GM23338 (cell line): Measurements from ENCODE around the gene ERBB3. TPM values are rescaled to one million over a fixed set of nuclear protein-coding genes. Genes with fewer than 3 reads are reported as not detected.

Source experiments
- ATAC-seq: fragments of 200-7000 bp; cut with Tn5 transposase; 3 replicates; pipeline ENCODE4 v1.9.1; 2020
- DNase-seq: peaks from one replicate; pipeline ENCODE4 v3.0.0-alpha.2; 2015; ENCODE audit warnings: low spot score
- H2AFZ ChIP-seq: fragments of 200-600 bp; sonication (generic); 2 replicates; pipeline ENCODE4 v1.8.0; 2016; ENCODE audit warnings: antibody characterized with exemption, mild to moderate bottlenecking, moderate library complexity
- H3F3A ChIP-seq: fragments of 200-600 bp; sonication (generic); replicated peaks from 2 replicates; pipeline ENCODE4 v1.8.0; 2017; ENCODE audit warnings: antibody characterized with exemption, mixed run types, low read depth
- H3K27ac ChIP-seq: fragments of 200-600 bp; sonication (generic); 2 replicates; pipeline ENCODE4 v1.6.1; 2016; ENCODE audit warnings: low read depth
- H3K27me3 ChIP-seq: fragments of 200-600 bp; sonication (generic); 2 replicates; pipeline ENCODE4 v1.8.0; 2016; ENCODE audit warnings: mild to moderate bottlenecking, mixed run types, moderate library complexity; ENCODE audit not compliant: insufficient read depth
- H3K36me3 ChIP-seq: fragments of 200-600 bp; sonication (generic); 2 replicates; pipeline ENCODE4 v1.8.0; 2016; ENCODE audit warnings: mild to moderate bottlenecking; ENCODE audit not compliant: insufficient read depth
- H3K4me1 ChIP-seq: fragments of 200-600 bp; sonication (generic); 2 replicates; pipeline ENCODE4 v1.8.0; 2016; ENCODE audit warnings: mild to moderate bottlenecking, moderate library complexity; ENCODE audit not compliant: insufficient read depth
- H3K4me2 ChIP-seq: fragments of 200-600 bp; sonication (generic); 2 replicates; pipeline ENCODE4 v1.7.1; 2017; ENCODE audit warnings: mixed run types
- H3K4me3 ChIP-seq: fragments of 200-600 bp; sonication (generic); 2 replicates; pipeline ENCODE4 v1.6.1; 2016; ENCODE audit warnings: mixed run types
- H3K79me2 ChIP-seq: fragments of 200-600 bp; sonication (generic); replicated peaks from 2 replicates; pipeline ENCODE4 v1.8.0; 2017; ENCODE audit warnings: mild to moderate bottlenecking; ENCODE audit not compliant: insufficient read depth
- H3K9me2 ChIP-seq: fragments of 200-600 bp; sonication (generic); 2 replicates; pipeline ENCODE4 v1.8.0; 2017; ENCODE audit not compliant: insufficient read depth
- H4K20me1 ChIP-seq: fragments of 200-600 bp; sonication (generic); replicated peaks from 2 replicates; pipeline ENCODE4 v1.8.0; 2017; ENCODE audit warnings: mild to moderate bottlenecking; ENCODE audit not compliant: insufficient read depth
- H3K27ac Mint-ChIP-seq: 2 replicates; pipeline ENCODE4 v1.8.0; 2020; ENCODE audit warnings: inconsistent platforms, mild to moderate bottlenecking, moderate library complexity, mixed read lengths
- H3K27me3 Mint-ChIP-seq: 3 replicates; pipeline ENCODE4 v1.8.0; 2022; ENCODE audit warnings: low read depth, mild to moderate bottlenecking, moderate library complexity, mixed read lengths, inconsistent platforms; ENCODE audit not compliant: insufficient read depth, poor library complexity
- H3K36me3 Mint-ChIP-seq: 3 replicates; pipeline ENCODE4 v1.8.0; 2021; ENCODE audit warnings: low read depth, mild to moderate bottlenecking, inconsistent platforms, moderate library complexity, mixed read lengths
- H3K4me1 Mint-ChIP-seq: 3 replicates; pipeline ENCODE4 v1.8.0; 2020; ENCODE audit warnings: mild to moderate bottlenecking, inconsistent platforms, mixed read lengths
- H3K4me3 Mint-ChIP-seq: 3 replicates; pipeline ENCODE4 v1.8.0; 2021; ENCODE audit warnings: moderate library complexity, mild to moderate bottlenecking, inconsistent platforms, mixed read lengths
- H3K9me3 Mint-ChIP-seq: 3 replicates; pipeline ENCODE4 v1.8.0; 2020; ENCODE audit warnings: moderate library complexity, mild to moderate bottlenecking, inconsistent platforms, mixed read lengths
- CREB1 ChIP-seq: fragments of 250-450 bp; sonication (Bioruptor Pico); IDR thresholded peaks from 2 replicates; pipeline ENCODE4 v1.5.0; 2020; ENCODE audit warnings: low read depth, mild to moderate bottlenecking, moderate library complexity
- CTCF ChIP-seq, 2 experiments: fragments of 200-600 bp in 1 of 2; sonication (generic) in 1 of 2; conservative IDR thresholded peaks; 2 replicates each; pipeline versions ENCODE4 v1.5.1 to v1.6.1; 2016 to 2017; ENCODE audit warnings: antibody characterized with exemption in 2 of 2, low read depth in 2 of 2, mild to moderate bottlenecking in 2 of 2, moderate library complexity in 1 of 2
- EZH2 ChIP-seq: fragments of 200-600 bp; sonication (generic); IDR thresholded peaks from one replicate; pipeline ENCODE4 v1.8.0; 2017; ENCODE audit warnings: antibody characterized with exemption, mild to moderate bottlenecking, low read depth; ENCODE audit not compliant: unreplicated experiment
- EZH2phosphoT487 ChIP-seq: fragments of 200-600 bp; sonication (generic); IDR thresholded peaks from one replicate; pipeline ENCODE4 v1.8.1; 2018; ENCODE audit warnings: antibody characterized with exemption; ENCODE audit not compliant: unreplicated experiment
- JUNB ChIP-seq: IDR thresholded peaks from one replicate; pipeline ENCODE4 v1.6.1; 2016; ENCODE audit warnings: antibody characterized with exemption; ENCODE audit not compliant: unreplicated experiment
- NANOG ChIP-seq: IDR thresholded peaks from 2 replicates; pipeline ENCODE4 v1.6.1; 2016; ENCODE audit warnings: antibody characterized with exemption, borderline replicate concordance
- POLR2AphosphoS5 ChIP-seq: IDR thresholded peaks from 2 replicates; pipeline ENCODE4 v1.6.1; 2016; ENCODE audit warnings: antibody characterized with exemption, low read depth
- REST ChIP-seq: IDR thresholded peaks from one replicate; pipeline ENCODE4 v1.6.1; 2018; ENCODE audit warnings: antibody characterized with exemption; ENCODE audit not compliant: unreplicated experiment
- STAT1 ChIP-seq: IDR thresholded peaks from one replicate; pipeline ENCODE4 v1.6.1; 2016; ENCODE audit warnings: antibody characterized with exemption; ENCODE audit not compliant: unreplicated experiment
- ZNF114 ChIP-seq: fragments of 250-450 bp; sonication (Bioruptor Pico); IDR thresholded peaks from 2 replicates; pipeline ENCODE4 v1.5.0; 2020; ENCODE audit warnings: mild to moderate bottlenecking, moderate library complexity
- ZNF331 ChIP-seq: fragments of 250-450 bp; sonication (Bioruptor Pico); IDR thresholded peaks from 2 replicates; pipeline ENCODE4 v1.5.0; 2020; ENCODE audit warnings: low read depth, mild to moderate bottlenecking, moderate library complexity
- long read RNA-seq: library from polyadenylated mRNA; unstranded; transcript quantifications from one replicate; pipeline ENCODE4 v2.0.0, GENCODE V29; 2020; ENCODE audit not compliant: unreplicated experiment
- polyA plus RNA-seq: library from polyadenylated mRNA; unstranded; fragments of >200 nt; fragmentation: Nextera tagmentation; extraction: Ambion mirVana; gene quantifications from 2 replicates; pipeline ENCODE4 v1.2.1, GENCODE V29; 2016
- total RNA-seq: library from RNA; depleted of rRNA; stranded (reverse); fragments of >200 nt; shearing (Covaris generic); gene quantifications from 2 replicates; pipeline ENCODE4 v1.2.3, GENCODE V29; 2014; rRNA removed
- TF ChIP-seq, protein P1 (sequence below): IDR thresholded peaks from 2 replicates; pipeline ENCODE4 v1.6.1; 2016; ENCODE audit warnings: antibody characterized with exemption

Gene ERBB3
- total RNA-seq (44.4 and 54.4 TPM in 2 replicates), polyA plus RNA-seq (21.0 and 23.3 TPM in 2 replicates)
- long read RNA-seq, partial matches to known transcripts = 1 of 2 reads
- long read RNA-seq, other reads (novel, unspliced or antisense) = 1 of 2 reads

DNA sequence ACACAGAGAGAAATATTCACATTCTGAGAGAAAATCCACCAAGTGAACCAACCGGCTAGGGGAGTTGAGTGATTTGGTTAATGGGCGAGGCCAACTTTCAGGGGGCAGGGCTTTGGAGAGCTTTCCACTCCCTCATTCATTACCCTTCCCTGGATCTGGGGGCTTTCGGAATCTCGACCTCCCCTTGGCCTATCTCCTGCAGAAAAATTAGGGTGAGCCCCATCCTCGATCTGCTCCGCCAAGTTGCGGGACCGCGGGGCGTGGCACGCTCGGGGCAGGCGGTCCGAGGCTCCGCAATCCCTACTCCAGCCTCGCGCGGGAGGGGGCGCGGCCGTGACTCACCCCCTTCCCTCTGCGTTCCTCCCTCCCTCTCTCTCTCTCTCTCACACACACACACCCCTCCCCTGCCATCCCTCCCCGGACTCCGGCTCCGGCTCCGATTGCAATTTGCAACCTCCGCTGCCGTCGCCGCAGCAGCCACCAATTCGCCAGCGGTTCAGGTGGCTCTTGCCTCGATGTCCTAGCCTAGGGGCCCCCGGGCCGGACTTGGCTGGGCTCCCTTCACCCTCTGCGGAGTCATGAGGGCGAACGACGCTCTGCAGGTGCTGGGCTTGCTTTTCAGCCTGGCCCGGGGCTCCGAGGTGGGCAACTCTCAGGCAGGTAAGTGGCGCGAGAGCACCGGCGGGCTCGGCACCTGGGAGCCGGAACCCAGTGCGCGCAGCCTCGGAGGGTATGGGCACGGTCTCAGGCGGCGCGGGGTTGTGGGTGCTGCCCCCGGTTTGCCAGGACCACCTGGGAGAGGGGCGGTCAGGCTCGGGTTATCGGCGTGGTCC lies at the start of gene ERBB3:
Gene ERBB3, plus strand, starts transcription at position 443 of the 833 bp plus-strand sequence. Its CDS starts 136 bp downstream, at position 579.
- H3K4me3 ChIP-seq = peak within 1 kb of the TSS; percentile 84
- peak; percentile 58 for ATAC-seq
- 0 out of 2 replicates have a peak, but pooled peaks cover 7% of the 10 kb centered on the region for H3K36me3 ChIP-seq
- peak; percentile 92 for DNase-seq
- H2AFZ ChIP-seq = peak within 1 kb of the TSS; percentile 93
- 0 out of 2 replicates have a peak, but pooled peaks cover 13% of the 10 kb centered on the region for H3F3A ChIP-seq
- peak within 1 kb of the TSS; percentile 98 for H3K27ac ChIP-seq
- peaks cover 7% of the 10 kb centered on the region for H3K27me3 Mint-ChIP-seq
- H3K4me1 ChIP-seq = peaks cover 22% of the 10 kb centered on the region
- H3K9me2 ChIP-seq = no peaks in the 10 kb centered on the region
- peak within 1 kb of the TSS; percentile 90 for H3K4me3 Mint-ChIP-seq
- TF ChIP-seq CREB1 (CRISPR knock-in tag) = peak; percentile 53; the same call in 1 of the 2 replicates
- TF ChIP-seq, protein P1, sequence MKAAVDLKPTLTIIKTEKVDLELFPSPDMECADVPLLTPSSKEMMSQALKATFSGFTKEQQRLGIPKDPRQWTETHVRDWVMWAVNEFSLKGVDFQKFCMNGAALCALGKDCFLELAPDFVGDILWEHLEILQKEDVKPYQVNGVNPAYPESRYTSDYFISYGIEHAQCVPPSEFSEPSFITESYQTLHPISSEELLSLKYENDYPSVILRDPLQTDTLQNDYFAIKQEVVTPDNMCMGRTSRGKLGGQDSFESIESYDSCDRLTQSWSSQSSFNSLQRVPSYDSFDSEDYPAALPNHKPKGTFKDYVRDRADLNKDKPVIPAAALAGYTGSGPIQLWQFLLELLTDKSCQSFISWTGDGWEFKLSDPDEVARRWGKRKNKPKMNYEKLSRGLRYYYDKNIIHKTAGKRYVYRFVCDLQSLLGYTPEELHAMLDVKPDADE = peak; percentile 24; the same call in 1 of the 2 replicates
- TF ChIP-seq STAT1 = no peak
- TF ChIP-seq NANOG = no peak
- H3K79me2 ChIP-seq = peaks cover 30% of the 10 kb centered on the region
- peaks cover 3% of the 10 kb centered on the region; the same call in 1 of the 3 replicates for H3K9me3 Mint-ChIP-seq
- H3K27ac Mint-ChIP-seq = peak within 1 kb of the TSS; percentile 98
- H4K20me1 ChIP-seq = peaks cover 17% of the 10 kb centered on the region
- H3K4me1 Mint-ChIP-seq = peaks cover 30% of the 10 kb centered on the region
- H3K4me2 ChIP-seq = peak within 1 kb of the TSS; percentile 93
- no peaks in the 10 kb centered on the region for H3K27me3 ChIP-seq
- H3K36me3 Mint-ChIP-seq = peaks cover 20% of the 10 kb centered on the region

- no peak overlapping the region; the same call in 2 of the 3 replicates for H3K4me3 Mint-ChIP-seq
- no peak for ATAC-seq
- TF ChIP-seq NANOG = no peak
- TF ChIP-seq ZNF114 = no peak
- TF ChIP-seq POLR2AphosphoS5 = no peak
- no peak for TF ChIP-seq REST
- TF ChIP-seq STAT1 = no peak
- TF ChIP-seq EZH2 = no peak
- no peak for TF ChIP-seq JUNB
- no peak for TF ChIP-seq ZNF331 (CRISPR knock-in tag)
- TF ChIP-seq EZH2phosphoT487 = no peak
- TF ChIP-seq, protein P1 = no peak
- TF ChIP-seq CTCF (conservative IDR thresholded peaks at IDR 0.05; ENCODE audit: low read depth in 2 of 2) = no peak
- no peak for TF ChIP-seq CREB1 (CRISPR knock-in tag)
Observed at GRCh38 chr12:56031987-56032386, 48.0 kb upstream of the ERBB3 start.

More at GRCh38 chr12:56031987-56032386, 48.0 kb upstream of the ERBB3 start:
- H3K79me2 ChIP-seq = no peaks in the 10 kb centered on the region
- no peaks in the 10 kb centered on the region for H4K20me1 ChIP-seq
- no peaks in the 10 kb centered on the region for H3F3A ChIP-seq
- no peaks in the 10 kb centered on the region for H3K9me2 ChIP-seq
- Mint-ChIP-seq H3K36me3 (peaks cover 69% of the 10 kb centered on the region), H3K27ac (no peak overlapping the region), H3K27me3 (peaks cover 2% of the 10 kb centered on the region), H3K9me3 (no peaks in the 10 kb centered on the region), H3K4me1 (peaks cover 2% of the 10 kb centered on the region; the same call in 2 of the 3 replicates)
- H3K4me1 ChIP-seq = no peaks in the 10 kb centered on the region
- H3K4me3 ChIP-seq = no peak overlapping the region
- no peak overlapping the region for H3K4me2 ChIP-seq
- DNase-seq = no peak
- no peaks in the 10 kb centered on the region for H3K27me3 ChIP-seq
- H3K36me3 ChIP-seq = no peaks in the 10 kb centered on the region; the same call in 1 of the 2 replicates
- H3K27ac ChIP-seq = no peak overlapping the region
- no peak overlapping the region for H2AFZ ChIP-seq
